Femur (tissue), 1 donor: ENCODE data around the gene AATK.
A peak's percentile ranks its signal among the peaks of the same experiment; 100 is the strongest.

Source experiments
- DNase-seq: peaks from one replicate; pipeline ENCODE4 v3.0.0-alpha.2; 2017

Gene AATK

GRCh38 chr17:81108220-81108619 lies 57.8 kb downstream of the AATK start:
- DNase-seq: no peak

GRCh38 chr17:81106716-81107115 lies 59.3 kb downstream of the AATK start:
- DNase-seq: no peak

- DNase-seq: no peak
These were observed 62.6 kb downstream of the AATK start for GRCh38 chr17:81103379-81103778.

GRCh38 chr17:81102869-81103268 lies 63.2 kb downstream of the AATK start:
- no peak for DNase-seq

- DNase-seq: no peak
These were observed 63.7 kb downstream of the AATK start for GRCh38 chr17:81102352-81102751.

- DNase-seq: peak; percentile 90
These were observed 64.3 kb downstream of the AATK start for GRCh38 chr17:81101614-81102306.

DNA sequence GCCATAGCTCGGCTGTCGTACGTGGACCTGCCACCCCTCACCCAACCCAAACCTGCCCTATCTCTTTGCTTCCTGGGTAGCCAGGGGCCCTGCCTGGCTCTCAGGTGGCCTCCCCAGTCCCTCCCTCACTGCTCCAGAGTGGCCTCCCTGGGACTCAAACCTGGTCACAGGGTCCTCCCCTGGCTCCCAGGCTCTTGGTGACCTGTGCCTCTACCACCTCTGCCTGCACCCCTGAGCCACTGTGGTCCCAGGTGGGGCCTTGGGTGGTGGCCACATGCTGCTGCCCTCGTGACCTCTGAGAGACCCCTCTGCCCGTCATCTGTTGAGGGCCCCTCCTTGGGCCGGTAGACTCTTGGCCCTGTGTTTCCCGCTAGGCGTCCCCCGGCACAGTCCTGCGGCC lies 65.4 kb downstream of the AATK start:
- no peak for DNase-seq

- DNase-seq: no peak
These were observed 66.1 kb downstream of the AATK start for GRCh38 chr17:81099888-81100287.

DNA sequence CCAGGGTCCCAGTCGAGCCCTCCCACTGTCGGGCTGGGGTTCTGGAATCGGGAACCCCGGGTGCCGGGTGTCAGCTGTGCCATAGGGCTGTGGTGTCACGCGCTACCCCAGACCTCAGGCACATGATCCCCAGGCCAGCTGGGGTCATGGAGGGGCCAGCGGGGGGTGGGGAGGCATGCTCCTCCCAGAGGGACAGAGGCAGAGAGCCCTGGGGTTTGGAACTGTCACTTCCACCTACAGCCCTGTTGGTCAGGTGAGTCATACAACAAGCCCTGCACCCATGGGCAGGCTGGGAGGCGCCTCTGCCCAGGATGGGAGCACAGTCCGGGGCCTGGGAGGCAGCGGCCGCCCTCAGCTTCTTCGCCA lies 68.1 kb downstream of the AATK start:
- DNase-seq: no peak

DNA sequence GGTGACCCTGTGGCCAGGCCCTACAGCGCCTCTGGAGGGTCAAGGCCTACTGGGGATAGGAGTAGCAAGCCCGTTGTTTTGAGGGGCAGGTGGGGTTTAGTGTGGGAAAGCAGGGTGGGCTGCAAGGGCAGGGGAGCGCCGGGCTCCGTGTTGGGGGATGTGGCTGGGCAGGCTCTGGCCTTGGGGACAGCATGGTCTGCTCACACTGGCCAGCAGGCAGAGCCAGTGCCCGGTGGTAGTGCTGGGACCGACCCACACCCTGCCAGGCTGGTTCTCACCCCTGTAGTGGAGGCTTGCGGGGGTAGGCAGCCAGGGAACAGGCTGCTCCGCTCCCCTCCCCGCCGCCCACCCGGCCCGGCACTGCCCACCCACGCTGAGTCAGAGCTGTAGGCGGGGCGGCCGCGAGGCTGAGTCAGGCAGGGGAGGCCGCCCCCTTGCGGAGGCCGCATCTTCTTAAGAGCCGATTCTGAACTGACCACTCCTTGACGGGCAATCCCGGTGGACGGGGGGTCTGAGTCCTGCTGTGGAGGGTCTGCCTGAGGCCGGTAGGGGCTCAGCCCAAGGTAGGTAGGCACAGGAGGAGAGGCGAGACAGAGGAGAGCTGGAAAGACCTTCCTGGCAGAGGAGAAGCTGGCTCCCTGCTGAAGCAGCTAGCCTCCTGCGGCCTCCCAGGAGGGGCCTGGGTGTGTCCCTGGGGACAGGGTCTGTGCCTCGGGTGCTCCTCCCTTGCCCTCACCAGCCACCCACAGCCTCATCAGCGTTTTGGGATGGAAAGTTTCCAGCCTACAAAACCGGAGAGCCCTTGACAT lies 68.7 kb downstream of the AATK start:
- peak; percentile 89 for DNase-seq

DNA sequence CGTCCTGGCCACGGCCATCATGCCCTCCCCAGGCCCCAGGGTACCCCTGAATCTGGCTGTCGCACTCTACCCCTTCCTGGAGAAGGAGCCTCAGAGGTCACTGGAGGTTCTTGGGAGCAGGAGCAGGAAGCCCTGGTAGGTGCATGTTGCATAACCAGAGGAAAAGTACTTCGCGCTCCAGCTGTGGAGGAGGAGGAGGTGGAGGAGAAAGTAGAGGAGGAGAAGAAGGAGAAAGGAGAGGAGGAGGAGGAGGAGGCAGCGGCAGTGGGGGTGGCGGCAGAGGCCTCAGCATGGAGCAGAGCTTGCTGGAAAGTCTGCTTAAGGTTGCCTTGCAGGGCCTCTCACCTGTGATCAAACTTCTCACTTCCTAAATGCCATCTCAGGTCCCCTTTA lies 69.3 kb downstream of the AATK start:
- no peak for DNase-seq

DNA sequence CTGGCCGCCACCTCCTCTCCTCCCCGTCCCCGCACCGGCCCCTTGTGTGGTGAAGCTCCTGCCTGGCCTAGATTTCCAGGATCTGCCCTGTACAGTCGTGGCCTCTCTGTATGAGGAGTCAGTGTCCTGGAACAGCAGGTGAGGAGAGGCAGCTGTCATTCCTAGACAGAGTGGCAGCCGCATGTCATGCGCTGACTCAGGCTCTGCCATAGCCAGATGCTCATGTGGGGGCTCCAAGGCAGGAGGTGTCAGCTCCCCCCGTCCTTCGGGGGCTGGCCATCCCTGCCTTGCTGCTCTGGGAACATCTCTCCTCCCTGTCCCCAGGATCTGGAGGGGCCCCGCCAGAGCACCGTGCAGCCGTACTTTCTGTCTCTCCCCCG lies 70.6 kb downstream of the AATK start:
- no peak for DNase-seq

DNA sequence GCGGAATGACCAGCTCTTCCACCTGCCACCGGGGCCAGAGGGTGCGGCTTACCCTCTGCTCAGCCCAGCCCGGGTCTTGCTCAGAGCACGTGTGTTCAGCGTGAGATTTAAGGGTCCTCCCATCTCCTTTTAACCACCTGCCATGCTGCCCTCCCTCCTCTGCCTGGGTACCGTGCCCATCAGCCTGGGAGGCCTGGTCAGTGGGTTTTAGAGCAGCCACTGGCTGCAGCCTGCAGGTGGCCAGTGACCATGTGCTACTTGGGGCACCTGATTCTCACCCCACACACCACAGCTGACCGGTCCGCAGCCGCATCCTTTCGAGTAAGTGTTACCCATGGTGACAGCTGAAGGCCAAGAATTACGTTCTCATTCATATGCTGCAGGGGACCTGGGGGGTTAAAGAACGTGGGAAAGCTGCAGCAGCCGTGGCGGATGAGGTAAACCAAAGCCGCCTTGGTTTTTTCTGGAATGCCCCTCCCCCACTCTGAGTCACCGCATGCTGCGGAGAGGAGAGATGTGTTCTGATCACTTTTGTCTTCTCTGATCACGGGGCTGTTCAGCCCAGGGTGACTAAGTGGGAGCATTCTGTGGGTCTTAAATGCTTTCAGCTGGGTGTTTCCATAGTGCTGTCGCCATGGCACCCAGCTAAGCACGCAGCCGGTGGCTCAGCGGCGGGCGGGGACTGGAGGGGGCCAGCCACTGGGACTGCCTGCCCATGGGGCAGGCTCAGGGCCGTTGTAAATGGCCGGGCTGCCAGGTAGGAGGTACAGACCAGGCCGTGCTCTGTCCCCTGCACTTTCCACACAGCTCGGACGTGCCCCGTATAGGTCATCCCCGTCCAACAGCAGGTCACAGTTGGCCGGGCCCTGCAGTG lies 71.3 kb downstream of the AATK start:
- peak; percentile 89 for DNase-seq

- DNase-seq: no peak
These were observed 72.2 kb downstream of the AATK start for GRCh38 chr17:81093619-81094508.

DNA sequence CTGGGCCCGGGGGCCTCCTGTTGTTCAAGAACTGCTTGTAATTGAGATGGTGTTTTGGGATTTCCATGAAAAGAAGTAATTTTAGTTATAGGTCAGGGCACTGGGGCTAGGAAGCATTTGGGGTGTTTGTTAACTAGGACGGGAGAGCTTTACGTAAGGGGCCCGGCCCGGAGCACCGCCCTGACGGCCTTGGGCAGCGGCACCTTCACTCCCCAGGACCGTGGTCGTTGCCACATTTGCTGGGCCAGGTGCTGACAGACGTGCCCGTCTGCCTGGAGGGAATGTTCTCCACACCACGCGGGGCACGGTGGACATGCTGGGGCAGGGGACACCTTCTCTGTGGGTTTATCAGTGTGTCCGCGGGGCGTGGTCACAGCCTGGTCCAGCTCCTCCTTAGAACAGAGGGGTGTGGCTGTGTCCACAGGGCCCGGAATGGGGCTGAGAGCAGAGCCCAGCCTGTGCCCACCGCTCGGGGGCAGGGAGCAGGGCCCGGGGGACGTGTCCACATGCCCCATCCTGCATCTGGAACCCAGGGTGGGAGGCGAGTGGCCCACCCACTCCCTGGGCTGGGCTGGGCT lies 73.4 kb downstream of the AATK start:
- no peak for DNase-seq

DNA sequence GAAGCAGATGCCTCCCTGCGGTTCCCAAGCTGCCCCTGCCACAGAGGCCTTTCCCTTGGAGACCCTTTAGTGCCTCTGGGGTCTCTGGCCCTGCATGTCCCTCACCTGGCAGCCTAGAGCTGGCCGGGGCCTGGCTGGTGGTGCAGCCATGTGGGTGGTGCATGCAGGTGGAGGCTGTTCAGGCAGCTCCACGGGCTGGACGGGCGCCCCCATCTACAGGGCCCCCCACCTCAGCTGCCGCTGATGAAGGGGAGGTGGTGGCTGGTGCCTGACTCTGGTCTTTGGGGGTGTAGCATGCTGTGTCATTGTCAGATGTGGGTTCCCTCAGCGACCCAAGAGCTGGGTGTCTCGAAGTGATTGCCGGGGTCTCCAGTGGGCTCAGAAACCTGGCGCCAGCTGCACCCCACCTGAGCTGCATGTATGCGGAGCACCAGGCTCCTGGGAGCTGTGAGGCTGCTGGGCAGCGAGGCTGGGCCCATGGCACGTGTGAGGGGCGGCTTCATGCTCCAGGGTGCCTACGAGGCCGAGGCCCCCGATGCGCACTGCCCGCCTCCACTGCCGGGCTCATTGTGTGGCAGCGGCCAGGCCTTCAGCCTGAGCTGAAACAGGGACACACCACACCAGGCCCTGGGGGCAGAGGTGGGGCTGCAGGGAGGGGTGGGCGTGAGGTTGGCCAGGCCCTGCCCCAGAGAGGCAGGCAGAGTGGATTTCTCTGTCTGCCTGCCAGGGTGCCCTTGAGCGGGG lies 74.1 kb downstream of the AATK start:
- no peak for DNase-seq

DNA sequence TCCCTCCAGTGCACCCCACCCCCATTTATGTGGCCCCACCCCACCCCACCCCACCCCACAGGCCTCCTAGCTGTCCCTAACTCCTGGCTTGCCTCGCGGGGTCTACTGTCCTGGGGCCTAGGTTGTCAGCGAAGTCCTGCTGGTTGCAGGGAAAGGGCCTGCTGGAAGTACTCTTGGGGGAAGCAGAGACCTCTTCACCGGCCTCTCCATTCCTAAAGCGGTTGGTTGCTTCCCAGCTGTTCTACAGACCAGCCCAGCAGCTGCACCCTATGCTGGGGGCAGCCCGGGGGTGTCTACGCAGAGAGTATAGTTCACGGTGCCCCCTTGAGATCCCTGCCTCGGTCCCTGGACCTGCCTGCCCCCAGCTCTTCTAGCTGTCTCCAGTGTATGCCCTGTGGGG lies 74.9 kb downstream of the AATK start:
- DNase-seq: no peak

- DNase-seq: peak; percentile 81
These were observed 75.5 kb downstream of the AATK start for GRCh38 chr17:81090361-81091136.

- DNase-seq: no peak
These were observed 79.1 kb downstream of the AATK start for GRCh38 chr17:81086789-81087551.

GRCh38 chr17:81085420-81085911 lies 80.6 kb downstream of the AATK start:
- DNase-seq: no peak
